Measurements from ENCODE around the gene ZGLP1.
"Not testable (repeated sequence)": the region's sequence is repeated elsewhere in the genome, so short reads cannot be mapped to it uniquely, and the experiment has no call there.

The ZGLP1 gene

DNA sequence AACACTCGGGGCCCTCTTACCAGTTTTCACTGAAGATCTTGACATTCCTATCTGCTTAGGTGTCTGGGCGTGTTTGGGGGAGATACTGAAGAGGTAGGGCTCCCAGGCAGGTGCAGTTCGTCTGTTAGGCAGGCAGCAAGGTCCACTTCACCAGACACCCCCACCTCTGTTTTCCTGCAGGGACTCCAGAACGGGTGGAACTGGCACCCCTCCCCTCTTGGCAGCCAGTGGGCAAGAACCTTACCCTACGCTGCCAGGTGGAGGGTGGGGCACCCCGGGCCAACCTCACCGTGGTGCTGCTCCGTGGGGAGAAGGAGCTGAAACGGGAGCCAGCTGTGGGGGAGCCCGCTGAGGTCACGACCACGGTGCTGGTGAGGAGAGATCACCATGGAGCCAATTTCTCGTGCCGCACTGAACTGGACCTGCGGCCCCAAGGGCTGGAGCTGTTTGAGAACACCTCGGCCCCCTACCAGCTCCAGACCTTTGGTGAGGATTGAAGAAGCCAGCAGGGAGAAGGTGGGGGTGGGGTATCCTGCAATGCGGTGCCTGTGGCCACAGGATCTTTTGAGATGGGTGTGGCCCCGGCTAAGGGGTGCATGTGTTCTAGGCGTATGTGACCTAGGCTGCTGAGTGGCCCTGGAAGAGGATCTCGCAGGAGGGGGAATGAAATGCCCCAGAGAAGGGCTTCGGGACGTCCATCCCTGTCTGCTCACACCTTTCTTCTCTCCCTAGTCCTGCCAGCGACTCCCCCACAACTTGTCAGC, 26.1 kb downstream of the ZGLP1 start:
- DNase-seq = no peak

DNA sequence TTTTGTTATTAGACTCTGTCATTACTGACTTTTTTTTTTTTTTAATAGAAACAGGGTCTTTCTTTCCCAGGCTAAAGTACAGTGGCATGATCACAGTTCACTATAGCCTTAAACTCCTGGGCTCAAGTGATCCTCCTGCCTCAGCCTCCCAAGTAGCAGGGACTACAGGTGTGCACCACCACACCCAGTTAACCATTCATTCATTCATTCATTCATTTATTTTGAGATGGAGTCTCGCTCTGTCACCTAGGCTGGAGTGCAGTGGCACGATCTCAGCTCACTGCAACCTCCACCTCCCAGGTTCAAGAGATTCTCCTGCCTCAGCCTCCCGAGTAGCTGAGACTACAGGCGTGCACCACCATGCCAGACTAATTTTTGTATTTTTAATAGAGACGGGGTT, 27.6 kb downstream of the ZGLP1 start:
- not testable (repeated sequence) for DNase-seq

DNA sequence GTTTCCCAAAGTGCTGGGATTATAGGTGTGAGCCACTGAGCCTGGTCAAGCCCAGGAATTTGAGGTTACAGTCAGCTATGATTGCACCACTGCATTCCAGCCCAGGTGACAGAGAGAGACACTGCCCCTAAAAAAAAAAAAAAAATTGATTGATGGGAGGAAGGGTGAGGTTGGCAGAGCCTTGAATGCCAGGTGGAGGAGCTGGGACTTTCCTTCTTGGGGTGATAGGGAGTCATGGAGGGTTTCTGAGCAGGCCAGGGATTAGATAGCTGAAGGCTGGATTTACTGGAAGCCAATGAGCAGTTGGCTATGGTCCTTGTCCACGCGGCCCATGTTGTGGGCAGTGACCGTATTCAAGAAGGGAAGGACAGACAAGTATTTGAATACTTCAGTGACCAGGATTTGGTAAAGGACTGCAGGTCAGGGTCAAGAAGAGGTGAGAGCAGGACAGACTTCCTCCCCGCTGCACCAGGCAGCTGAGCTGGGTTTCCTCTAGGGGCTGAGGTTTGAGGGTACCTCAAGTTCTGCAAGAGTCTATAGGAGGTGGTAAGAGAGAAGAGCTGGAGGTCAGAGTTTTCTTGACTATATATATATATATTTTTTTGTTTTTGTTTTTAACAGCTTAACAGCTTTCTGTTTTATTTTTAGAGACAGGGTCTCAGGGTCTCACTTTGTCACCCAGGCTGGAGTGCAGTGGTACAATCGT, 29.7 kb downstream of the ZGLP1 start:
- DNase-seq = no peak

DNA sequence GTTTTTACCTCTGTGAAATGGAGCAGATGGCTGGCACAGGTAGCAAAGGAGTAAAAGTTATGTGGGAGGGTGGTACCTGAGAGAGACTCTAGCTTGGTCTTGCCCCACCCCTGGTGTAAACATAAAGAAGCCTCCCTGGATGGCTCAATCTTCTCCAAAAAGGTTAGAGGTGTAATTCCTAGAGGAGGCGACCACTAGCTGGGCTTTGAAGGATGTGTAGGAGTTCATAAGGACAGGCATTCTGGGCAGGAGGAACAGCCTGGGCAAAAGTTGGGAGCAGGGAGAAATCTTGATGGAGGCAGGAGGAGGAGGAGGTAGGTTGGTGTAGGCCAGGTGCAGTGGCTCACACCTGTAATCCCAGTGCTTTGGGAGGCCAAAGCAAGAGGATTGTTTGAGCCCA, 30.7 kb downstream of the ZGLP1 start:
- DNase-seq = no peak

DNA sequence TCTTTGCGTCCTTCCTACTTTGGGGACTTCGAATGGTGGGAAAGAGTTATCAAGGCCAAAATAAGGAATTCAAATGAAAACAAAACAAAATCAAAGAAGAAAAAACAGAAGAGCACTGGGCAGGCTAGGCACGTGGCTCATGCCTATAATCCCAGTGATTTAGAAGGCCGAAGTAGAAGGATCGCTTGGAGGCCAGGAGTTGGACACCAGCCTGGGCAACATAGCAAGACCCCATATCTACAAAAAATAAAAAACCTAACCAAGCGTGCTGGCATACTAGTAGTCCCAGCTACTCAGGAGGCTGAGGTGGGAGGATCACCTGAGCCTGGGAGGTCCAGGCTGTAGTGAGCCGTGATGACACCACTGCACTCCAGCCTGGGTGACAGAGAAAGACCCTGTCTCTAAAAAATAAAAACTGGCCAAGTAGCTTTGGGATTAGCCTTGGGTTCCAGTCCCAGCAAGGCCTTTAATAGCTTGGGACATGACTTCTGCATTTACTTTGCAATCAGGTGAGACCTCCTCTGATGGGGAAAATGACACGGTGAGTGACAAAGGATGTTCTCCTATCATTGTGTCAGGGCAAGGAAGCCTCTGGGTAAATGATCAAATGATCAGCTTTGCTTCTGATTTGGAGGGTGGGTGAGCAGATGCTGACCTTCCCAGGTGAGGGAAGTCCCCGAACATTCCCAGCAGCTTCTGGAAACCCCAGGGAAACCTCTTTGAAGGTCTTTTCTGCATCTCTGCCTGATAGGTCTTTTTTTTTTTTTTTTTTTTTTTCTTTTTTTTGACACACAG, 31.6 kb downstream of the ZGLP1 start:
- DNase-seq = no peak

DNA sequence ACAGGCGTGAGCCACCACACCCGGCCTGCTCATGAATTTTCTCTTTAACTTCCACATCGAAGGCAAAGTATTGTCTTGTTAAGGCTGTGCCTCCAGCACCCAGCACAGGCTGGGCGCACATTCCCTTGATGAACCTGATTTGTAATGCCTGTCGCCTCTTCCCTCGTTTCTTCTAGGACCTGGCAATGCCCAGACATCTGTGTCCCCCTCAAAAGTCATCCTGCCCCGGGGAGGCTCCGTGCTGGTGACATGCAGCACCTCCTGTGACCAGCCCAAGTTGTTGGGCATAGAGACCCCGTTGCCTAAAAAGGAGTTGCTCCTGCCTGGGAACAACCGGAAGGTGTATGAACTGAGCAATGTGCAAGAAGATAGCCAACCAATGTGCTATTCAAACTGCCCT, 35.0 kb downstream of the ZGLP1 start:
- no peak for DNase-seq

DNA sequence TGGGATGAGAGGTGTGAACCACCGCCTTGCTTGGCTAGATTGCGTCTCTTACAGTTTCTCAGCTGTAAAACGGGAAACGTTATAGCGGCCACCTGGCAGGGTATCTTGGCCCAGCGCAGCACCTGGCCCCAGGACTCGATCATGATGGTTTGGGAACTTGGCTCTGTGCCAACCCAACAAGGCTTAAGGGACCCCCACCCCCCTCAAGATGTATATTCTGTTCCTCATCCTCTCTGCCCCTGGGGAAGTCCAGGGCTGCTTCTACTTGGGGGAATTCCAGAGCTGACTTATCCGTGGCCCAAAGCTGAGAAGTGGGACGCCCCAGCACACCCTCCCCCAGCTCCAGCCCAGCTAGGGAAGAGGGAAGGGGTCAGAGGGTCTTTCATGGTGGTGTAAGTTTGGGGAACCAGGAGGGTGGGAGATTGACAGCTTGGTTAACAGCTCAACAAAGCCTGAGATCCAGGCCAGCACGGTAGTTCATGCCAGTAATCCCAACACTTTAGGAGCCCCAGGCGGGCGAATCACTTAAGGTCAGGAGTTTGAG, 38.0 kb downstream of the ZGLP1 start:
- peak in 1 of 56 donors; percentile 17 for DNase-seq

DNA sequence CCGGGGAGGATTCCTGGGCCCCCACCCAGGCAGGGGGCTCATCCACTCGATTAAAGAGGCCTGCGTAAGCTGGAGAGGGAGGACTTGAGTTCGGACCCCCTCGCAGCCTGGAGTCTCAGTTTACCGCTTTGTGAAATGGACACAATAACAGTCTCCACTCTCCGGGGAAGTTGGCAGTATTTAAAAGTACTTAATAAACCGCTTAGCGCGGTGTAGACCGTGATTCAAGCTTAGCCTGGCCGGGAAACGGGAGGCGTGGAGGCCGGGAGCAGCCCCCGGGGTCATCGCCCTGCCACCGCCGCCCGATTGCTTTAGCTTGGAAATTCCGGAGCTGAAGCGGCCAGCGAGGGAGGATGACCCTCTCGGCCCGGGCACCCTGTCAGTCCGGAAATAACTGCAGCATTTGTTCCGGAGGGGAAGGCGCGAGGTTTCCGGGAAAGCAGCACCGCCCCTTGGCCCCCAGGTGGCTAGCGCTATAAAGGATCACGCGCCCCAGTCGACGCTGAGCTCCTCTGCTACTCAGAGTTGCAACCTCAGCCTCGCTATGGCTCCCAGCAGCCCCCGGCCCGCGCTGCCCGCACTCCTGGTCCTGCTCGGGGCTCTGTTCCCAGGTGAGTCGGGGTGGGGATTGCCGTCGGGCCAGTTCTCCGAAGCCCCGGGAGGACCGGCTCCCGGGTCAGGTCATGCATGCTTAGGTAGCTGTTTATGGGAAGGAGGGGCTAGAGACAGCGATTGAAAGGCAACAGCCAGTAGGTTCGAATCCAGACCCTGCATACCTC, 38.8 kb downstream of the ZGLP1 start, which contains the start of gene ICAM1:
ICAM1 (plus strand) TSS at position 505 of the 779 bp plus-strand sequence; CDS start at position 545, 40 bp downstream.
- peak in 20 of 56 donors; percentile 3 to 54 (median 18) for DNase-seq

DNA sequence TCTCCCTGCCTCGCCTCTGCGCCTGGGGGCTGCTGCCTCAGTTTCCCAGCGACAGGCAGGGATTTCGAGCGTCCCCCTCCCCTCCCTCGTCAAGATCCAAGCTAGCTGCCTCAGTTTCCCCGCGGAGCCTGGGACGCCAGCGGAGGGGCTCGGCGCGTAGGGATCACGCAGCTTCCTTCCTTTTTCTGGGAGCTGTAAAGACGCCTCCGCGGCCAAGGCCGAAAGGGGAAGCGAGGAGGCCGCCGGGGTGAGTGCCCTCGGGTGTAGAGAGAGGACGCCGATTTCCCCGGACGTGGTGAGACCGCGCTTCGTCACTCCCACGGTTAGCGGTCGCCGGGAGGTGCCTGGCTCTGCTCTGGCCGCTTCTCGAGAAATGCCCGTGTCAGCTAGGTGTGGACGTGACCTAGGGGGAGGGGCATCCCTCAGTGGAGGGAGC, 39.4 kb downstream of the ZGLP1 start:
- peak in 23 of 56 donors; percentile 4 to 59 (median 12) for DNase-seq

DNA sequence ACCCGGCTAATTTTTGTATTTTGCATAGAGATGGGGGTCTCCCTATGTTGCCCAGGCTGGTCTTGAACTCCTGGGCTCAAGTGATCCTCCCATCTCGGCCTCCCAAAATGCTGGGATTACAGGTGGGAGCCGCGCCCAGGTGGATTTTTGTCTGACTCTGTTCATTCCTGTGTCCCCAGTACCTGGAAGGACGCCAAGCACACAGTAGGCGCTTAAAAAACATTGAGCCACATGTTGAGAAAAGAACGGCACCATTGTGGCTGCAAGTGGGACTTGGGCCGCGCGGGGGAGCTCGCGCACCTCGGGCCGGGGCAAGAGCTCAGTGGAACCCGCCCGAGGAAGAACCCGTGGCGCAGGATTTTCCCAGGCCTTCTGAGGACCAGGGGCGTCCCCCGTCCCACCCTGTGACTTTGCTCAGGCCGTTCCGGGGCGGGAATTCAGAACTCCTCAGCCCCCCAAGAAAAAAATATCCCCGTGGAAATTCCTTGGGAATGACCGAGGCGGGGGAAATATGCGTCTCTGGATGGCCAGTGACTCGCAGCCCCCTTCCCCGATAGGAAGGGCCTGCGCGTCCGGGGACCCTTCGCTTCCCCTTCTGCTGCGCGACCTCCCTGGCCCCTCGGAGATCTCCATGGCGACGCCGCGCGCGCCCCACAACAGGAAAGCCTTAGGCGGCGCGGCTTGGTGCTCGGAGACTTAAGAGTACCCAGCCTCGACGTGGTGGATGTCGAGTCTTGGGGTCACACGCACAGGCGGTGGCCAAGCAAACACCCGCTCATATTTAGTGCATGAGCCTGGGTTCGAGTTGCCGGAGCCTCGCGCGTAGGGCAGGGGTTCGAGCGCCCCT, 40.1 kb downstream of the ZGLP1 start:
- peak in 50 of 56 donors; percentile 11 to 81 (median 44) for DNase-seq

DNA sequence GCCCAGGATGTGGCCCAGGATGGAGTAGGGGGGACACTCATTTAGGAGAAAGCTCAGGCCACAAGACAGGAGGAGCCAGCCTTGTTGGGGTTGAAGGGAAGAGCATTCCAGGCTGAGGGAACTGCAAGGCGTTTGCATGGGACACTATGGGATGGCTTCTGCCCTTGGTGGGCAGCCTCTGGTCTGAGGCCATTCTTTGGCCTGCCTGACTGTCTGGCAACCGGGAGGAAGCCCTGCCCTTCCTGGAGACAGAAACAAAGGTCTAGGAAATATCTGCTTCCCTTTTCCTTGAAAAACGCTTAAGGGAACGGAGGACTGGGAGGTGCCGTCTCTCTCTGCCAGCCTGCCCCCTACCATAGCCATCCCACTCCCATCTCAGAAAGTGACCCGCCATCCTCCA, 41.5 kb downstream of the ZGLP1 start:
- no peak for DNase-seq

DNA sequence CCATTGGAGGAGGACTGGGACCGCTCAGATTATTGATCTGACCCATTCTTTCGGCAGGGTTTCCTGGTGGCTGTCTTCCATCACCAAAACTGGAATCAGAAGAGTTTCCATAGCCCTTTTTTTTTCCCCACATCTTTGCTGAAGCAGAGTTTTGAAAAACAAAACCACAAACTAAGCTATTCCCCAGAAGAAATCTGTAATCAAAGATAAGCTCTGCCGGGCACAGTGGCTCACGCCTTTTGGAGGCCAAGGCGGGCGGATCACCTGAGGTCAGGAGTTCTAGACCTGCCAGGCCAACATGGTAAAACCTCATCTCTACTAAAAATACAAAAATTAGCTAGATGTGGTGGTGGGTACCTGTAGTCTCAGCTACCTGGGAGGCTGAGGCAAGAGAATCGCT, 42.9 kb downstream of the ZGLP1 start:
- DNase-seq = no peak

DNA sequence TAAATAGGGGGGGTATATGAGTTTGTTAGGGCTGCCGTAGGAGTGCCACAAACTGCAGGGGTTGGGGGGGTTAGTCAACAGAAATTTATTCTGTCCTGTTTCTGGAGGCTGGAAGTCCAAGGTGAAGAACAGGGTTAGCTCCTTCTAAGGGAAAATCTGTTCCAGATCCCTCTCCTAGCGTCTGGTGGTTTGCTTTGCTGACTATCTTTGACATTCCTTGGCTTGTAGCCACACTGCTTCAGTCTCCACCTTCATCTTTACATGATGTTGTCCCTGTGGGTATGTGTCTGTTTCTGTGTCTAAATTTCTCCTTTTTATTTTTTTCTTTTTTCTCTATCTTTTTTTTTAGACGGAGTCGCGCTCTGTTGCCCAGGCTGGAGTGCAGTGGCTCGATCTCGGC, 46.8 kb downstream of the ZGLP1 start:
- no peak for DNase-seq

DNA sequence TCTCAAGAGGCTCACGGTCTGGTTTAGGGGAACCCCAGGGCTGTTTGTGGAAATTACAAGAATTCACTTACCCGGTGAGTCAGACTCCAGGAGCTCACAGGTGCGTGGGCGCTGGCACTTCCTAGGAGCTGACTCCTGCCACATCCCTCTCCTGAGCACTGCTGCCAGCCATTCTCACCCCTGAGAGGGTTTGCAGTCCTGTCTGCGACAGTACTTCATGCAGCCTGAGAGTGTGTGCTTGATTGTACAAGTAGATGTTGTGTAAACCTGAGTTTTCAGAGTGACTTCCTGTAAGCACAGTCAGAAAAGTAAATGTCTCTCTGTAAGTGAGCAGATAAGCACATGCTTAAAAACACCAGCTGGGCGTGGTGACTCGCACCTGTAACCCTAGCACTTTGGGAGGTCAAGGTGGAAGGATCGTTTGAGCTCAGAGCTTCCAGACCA, 49.5 kb downstream of the ZGLP1 start:
- peak in 10 of 56 donors; percentile 1 to 35 (median 9) for DNase-seq

DNA sequence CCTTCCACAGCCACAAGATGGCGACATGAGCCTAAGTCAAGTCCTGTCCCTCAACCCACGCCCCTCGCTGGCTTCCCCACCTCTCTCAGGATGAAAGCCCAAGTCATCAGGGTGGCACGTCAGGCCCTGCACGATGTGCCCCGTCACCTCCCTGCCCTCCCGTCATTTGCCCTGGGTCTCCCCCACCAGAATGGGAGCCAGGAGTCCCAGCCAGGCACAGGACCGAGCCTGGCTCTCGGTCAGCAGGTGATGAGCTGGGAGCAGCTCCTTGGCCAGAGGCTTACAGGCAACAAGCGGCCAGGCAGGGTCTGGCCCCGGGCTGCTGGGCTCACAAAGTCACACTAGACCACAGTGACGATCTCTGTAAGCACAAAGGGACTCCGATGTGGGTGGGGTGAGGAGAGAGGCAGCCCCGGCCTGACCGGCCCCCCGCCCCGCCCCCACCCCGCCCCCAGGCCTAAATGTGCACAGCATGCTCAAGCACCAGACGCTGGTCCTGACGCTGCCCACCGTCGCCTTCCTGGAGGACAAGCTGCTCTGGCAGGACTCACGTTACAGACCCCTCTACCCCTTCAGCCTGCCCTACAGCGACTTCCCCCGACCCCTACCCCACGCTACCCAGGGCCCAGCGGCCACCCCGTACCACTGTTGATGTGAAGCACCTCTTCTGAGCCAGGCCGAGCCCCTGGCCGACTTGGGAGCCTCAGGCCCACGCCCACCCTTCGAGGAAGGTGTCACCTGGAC, 50.3 kb downstream of the ZGLP1 start:
- DNase-seq = peak in 42 of 56 donors; percentile 4 to 79 (median 38)

DNA sequence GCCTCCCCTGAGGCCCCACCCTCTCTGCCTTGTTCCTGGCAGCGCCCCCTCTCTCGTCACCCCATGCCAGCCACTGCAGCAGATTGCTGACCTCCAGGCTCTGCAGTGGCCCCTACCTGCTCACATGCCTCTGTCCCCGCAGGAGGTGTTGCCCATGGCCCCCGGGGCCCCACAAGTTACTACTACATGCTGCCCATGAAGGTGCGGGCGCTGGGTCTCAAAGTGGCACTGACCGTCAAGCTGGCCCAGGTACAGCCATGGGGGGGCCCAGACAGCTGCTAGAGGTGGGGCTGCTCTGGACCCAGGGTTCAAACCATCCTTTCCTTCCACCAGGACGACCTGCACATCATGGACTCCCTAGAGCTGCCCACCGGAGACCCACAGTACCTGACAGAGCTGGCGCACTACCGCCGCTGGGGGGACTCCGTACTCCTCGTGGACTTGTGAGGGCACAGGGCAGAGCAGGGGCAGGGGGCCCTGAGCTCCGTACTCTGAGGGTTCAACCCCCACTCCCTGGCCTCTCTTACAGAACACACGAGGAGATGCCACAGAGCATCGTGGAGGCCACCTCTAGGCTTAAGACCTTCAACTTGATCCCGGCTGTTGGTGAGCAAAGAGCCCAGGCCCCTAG, 51.4 kb downstream of the ZGLP1 start:
- no peak for DNase-seq

DNA sequence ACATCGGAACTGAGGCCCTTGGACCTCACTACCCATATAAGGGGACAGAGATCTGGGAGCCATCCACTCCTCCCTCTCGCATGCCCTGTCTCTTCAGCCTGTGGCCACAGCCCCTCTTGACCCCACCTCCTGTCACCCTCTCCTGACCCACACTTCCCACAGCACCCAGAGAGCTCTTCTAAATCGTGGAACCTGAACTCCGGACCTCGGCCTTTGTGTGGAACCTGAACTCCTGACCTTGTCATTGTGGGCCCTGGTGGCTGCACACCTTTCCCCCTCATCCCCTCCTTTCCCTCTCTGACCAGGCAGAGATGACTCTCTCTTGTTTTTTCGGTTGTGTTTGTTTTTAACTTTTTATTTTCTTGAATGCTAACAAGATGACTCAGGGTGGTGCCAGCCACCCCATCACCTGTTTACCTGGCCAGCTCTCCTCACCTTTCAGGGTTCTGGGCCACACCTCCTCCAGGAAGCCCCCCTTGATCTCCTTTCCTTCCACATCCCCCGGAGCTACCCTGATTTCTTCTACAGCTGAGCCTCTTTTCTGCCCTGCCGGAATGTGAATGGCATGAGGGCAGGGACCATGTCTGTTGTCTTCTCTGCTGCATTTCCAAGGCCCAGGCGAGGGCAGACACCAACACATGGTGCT, 52.5 kb downstream of the ZGLP1 start:
- DNase-seq = no peak

DNA sequence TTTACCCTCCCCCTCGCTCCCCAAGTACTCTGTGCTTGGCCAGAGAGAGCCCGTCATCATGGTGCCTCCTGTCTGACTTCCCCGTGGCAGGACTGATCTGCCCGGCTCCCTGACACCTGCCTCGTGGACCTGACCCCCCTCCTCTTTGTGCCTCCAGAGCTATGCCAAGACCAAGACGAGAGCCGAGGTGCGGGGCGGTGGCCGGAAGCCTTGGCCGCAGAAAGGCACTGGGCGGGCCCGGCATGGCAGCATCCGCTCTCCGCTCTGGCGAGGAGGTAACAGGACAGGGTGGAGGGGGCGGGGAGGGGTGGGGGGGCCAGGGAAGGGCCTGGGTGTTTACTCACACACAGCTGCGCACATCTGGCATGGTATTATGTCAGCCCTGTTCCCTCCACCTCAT, 53.1 kb downstream of the ZGLP1 start:
- DNase-seq = no peak

Data from amygdala (tissue), 56 donors.